ENCODE measurements around the gene TWSG1. TPM values are rescaled to one million over a fixed set of nuclear protein-coding genes. Genes with fewer than 3 reads are reported as not detected.

The TWSG1 gene
- total RNA-seq = 101 and 160 TPM in 2 replicates

GRCh38 chr18:9334329-9334972 is at the start of gene TWSG1:
Gene TWSG1 (plus strand): TSS chr18:9334773. CDS start chr18:9337230, 2,457 bp downstream.

Other genes with a start within 250 kb of the TWSG1 start
- 96.4 and 137 TPM in 2 replicates for gene NDUFV2, start 232.1 kb upstream of the TWSG1 start, total RNA-seq
- 33.7 and 92.7 TPM in 2 replicates for gene ANKRD12, start 198.0 kb upstream of the TWSG1 start, total RNA-seq
- gene RALBP1, start 140.7 kb downstream of the TWSG1 start, total RNA-seq = 71.0 and 71.9 TPM in 2 replicates

Measured in regular cardiac myocyte (primary cell).